ENCODE measurements around the gene GCLM. TPM values are rescaled to one million over a fixed set of nuclear protein-coding genes. Genes with fewer than 3 reads are reported as not detected.
A peak's percentile ranks its signal among the peaks of the same experiment; 100 is the strongest.
"Not testable (repeated sequence)": the region's sequence is repeated elsewhere in the genome, so short reads cannot be mapped to it uniquely, and the experiment has no call there.

Gene GCLM
- total RNA-seq, 1 donor from 2014 or later: 20.1 TPM

- intact Hi-C loops (cut with DNase I): no loop called here
- ATAC-seq: no peak
- DNase-seq (ENCODE audit: low spot score): no peak
These were observed 57.9 kb downstream of the GCLM start for GRCh38 chr1:93851327-93851712.

- intact Hi-C loops (cut with DNase I); ATAC-seq: not testable (repeated sequence)
- DNase-seq (ENCODE audit: low spot score): peak; percentile 77
These were observed 58.4 kb downstream of the GCLM start for GRCh38 chr1:93850687-93851326.

GRCh38 chr1:93848350-93848883 lies 60.8 kb downstream of the GCLM start:
- intact Hi-C loops (cut with DNase I): loop anchor here (10.0 kb wide), 1 partner anchor 224 kb away; no protein-coding TSS in a partner anchor
- DNase-seq (ENCODE audit: low spot score): no peak
- no peak for ATAC-seq

- intact Hi-C loops (cut with DNase I): loop anchor here (10.0 kb wide), 1 partner anchor 223 kb away; no protein-coding TSS in a partner anchor
- ATAC-seq: peak; percentile 60
- DNase-seq (ENCODE audit: low spot score): peak; percentile 83
These were observed 61.4 kb downstream of the GCLM start for GRCh38 chr1:93847811-93848288.

GRCh38 chr1:93846992-93847810 lies 62.0 kb downstream of the GCLM start:
- ATAC-seq (peak; percentile 91), DNase-seq (ENCODE audit: low spot score) (peak; percentile 94)
- intact Hi-C loops (cut with DNase I): loop anchor here (10.0 kb wide), 1 partner anchor 222 kb away; no protein-coding TSS in a partner anchor

GRCh38 chr1:93846206-93846991 lies 62.8 kb downstream of the GCLM start:
- ATAC-seq (peak; percentile 86), DNase-seq (ENCODE audit: low spot score) (peak; percentile 94)
- intact Hi-C loops (cut with DNase I): loop anchor here (10.0 kb wide), 1 partner anchor 222 kb away; no protein-coding TSS in a partner anchor

GRCh38 chr1:93845538-93846205 lies 63.6 kb downstream of the GCLM start:
- DNase-seq (ENCODE audit: low spot score) (no peak), ATAC-seq (no peak)
- intact Hi-C loops (cut with DNase I): loop anchor here (10.0 kb wide), 1 partner anchor 221 kb away; no protein-coding TSS in a partner anchor

GRCh38 chr1:93844262-93845045 lies 64.8 kb downstream of the GCLM start:
- intact Hi-C loops (cut with DNase I): loop anchor here (10.0 kb wide), 1 partner anchor 220 kb away; no protein-coding TSS in a partner anchor
- DNase-seq (ENCODE audit: low spot score) (no peak), ATAC-seq (peak; percentile 46)

- DNase-seq (ENCODE audit: low spot score) (no peak), ATAC-seq (no peak)
- intact Hi-C loops (cut with DNase I): loop anchor here (10.0 kb wide), 1 partner anchor 218 kb away; no protein-coding TSS in a partner anchor
These were observed 66.3 kb downstream of the GCLM start for GRCh38 chr1:93842750-93843500.

GRCh38 chr1:93841771-93842170 lies 67.5 kb downstream of the GCLM start:
- no peak for ATAC-seq
- intact Hi-C loops (cut with DNase I): loop anchor here (10.0 kb wide), 1 partner anchor 217 kb away; no protein-coding TSS in a partner anchor
- DNase-seq (ENCODE audit: low spot score): no peak

GRCh38 chr1:93840956-93841482 lies 68.2 kb downstream of the GCLM start:
- ATAC-seq (no peak), DNase-seq (ENCODE audit: low spot score) (no peak)
- intact Hi-C loops (cut with DNase I): loop anchor here (10.0 kb wide), 1 partner anchor 216 kb away; no protein-coding TSS in a partner anchor

- no peak for ATAC-seq
- intact Hi-C loops (cut with DNase I): loop anchor here (10.0 kb wide), 1 partner anchor 215 kb away; no protein-coding TSS in a partner anchor
- DNase-seq (ENCODE audit: low spot score): no peak
These were observed 69.5 kb downstream of the GCLM start for GRCh38 chr1:93839753-93840152.

- no peak for ATAC-seq
- intact Hi-C loops (cut with DNase I): no loop called here
- no peak for DNase-seq (ENCODE audit: low spot score)
These were observed 69.9 kb downstream of the GCLM start for GRCh38 chr1:93839307-93839706.

GRCh38 chr1:93837961-93838360 lies 71.3 kb downstream of the GCLM start:
- intact Hi-C loops (cut with DNase I): no loop called here
- no peak for DNase-seq (ENCODE audit: low spot score)
- no peak for ATAC-seq
